Inflammatory macrophage treated with lipopolysaccharide for 4 hours (primary cell): Measurements from ENCODE around the gene ID3.

Experiments used
- DNase-seq: peaks from one replicate; pipeline ENCODE4 v3.0.0-alpha.2; 2020

ID3 gene

GRCh38 chr1:23559136-23559984, at the start of gene ID3:
Gene ID3, minus strand, starts transcription at chr1:23559501. Its CDS starts 75 bp downstream, at chr1:23559426.
- peak; percentile 97 for DNase-seq

GRCh38 chr1:23607944-23608343, 48.6 kb upstream of the ID3 start:
- DNase-seq, result no peak

- DNase-seq, result no peak
These were observed 42.9 kb upstream of the ID3 start for GRCh38 chr1:23601968-23602876.

- no peak for DNase-seq
These were observed 42.0 kb upstream of the ID3 start for GRCh38 chr1:23601135-23601967.

GRCh38 chr1:23600283-23600682, 41.0 kb upstream of the ID3 start:
- no peak for DNase-seq

- DNase-seq, result no peak
These were observed 39.8 kb upstream of the ID3 start for GRCh38 chr1:23599125-23599524.

- DNase-seq, result no peak
These were observed 39.1 kb upstream of the ID3 start for GRCh38 chr1:23598424-23598823.

GRCh38 chr1:23597635-23598388, 38.5 kb upstream of the ID3 start:
- DNase-seq, result no peak

GRCh38 chr1:23596382-23597358, 37.4 kb upstream of the ID3 start:
- DNase-seq, result no peak

- no peak for DNase-seq
These were observed 35.6 kb upstream of the ID3 start for GRCh38 chr1:23594927-23595353.

GRCh38 chr1:23594149-23594907, 35.0 kb upstream of the ID3 start:
- no peak for DNase-seq

GRCh38 chr1:23593556-23594148, 34.4 kb upstream of the ID3 start:
- DNase-seq, result no peak

- no peak for DNase-seq
These were observed 33.8 kb upstream of the ID3 start for GRCh38 chr1:23593042-23593521.

GRCh38 chr1:23592209-23592892, 33.0 kb upstream of the ID3 start:
- DNase-seq, result no peak

GRCh38 chr1:23591460-23592208, 32.3 kb upstream of the ID3 start:
- no peak for DNase-seq

- peak; percentile 73 for DNase-seq
These were observed 30.9 kb upstream of the ID3 start for GRCh38 chr1:23590058-23590783.

GRCh38 chr1:23589585-23589986, 30.3 kb upstream of the ID3 start:
- no peak for DNase-seq
